Natural killer cell treated with Interleukin-12 subunit alpha and Interleukin-12 subunit beta and Interleukin-15 and Interleukin-18, amount 100 ng/mL, for 72 hours (primary cell): ENCODE results near the gene UXT. TPM values are rescaled to one million over a fixed set of nuclear protein-coding genes. Genes with fewer than 3 reads are reported as not detected.
A peak's percentile ranks its signal among the peaks of the same experiment; 100 is the strongest.
"Not testable (repeated sequence)": the region's sequence is repeated elsewhere in the genome, so short reads cannot be mapped to it uniquely, and the experiment has no call there.

ENCODE experiments used
- ATAC-seq, 2 donors: fragments of 150-1000 bp; cut with Tn5 transposase in 1 of 2; sonication (Bioruptor Pico), chemical (Tn5 transposase) in 1 of 2; 2 replicates each; pipeline ENCODE4 v1.10.0; 2021
- DNase-seq: peaks from one replicate; pipeline ENCODE4 v3.0.0; 2022; ENCODE audit warnings: low spot score
- H3K27ac Mint-ChIP-seq, 2 donors: 1 replicate in 1 of 2; 2 replicates in 1 of 2; pipeline ENCODE4 v1.8.0; 2022; ENCODE audit warnings: mixed read lengths in 2 of 2, mild to moderate bottlenecking in 1 of 2, moderate library complexity in 1 of 2
- H3K27me3 Mint-ChIP-seq, 2 donors: 1 replicate in 1 of 2; 2 replicates in 1 of 2; pipeline ENCODE4 v1.8.0; 2022; ENCODE audit warnings: mixed read lengths in 2 of 2
- H3K36me3 Mint-ChIP-seq: one replicate; pipeline ENCODE4 v1.8.0; 2022; ENCODE audit warnings: mixed read lengths
- H3K4me1 Mint-ChIP-seq, 2 donors: 1 replicate in 1 of 2; 2 replicates in 1 of 2; pipeline ENCODE4 v1.8.0; 2022; ENCODE audit warnings: low read depth in 2 of 2, mixed read lengths in 2 of 2, mild to moderate bottlenecking in 1 of 2
- H3K4me3 Mint-ChIP-seq: one replicate; pipeline ENCODE4 v1.8.0; 2022; ENCODE audit warnings: mixed read lengths
- H3K9me3 Mint-ChIP-seq: 2 replicates; pipeline ENCODE4 v1.8.0; 2022; ENCODE audit warnings: mixed read lengths
- total RNA-seq, 2 donors: library from RNA; stranded (reverse); gene quantifications; one replicate each; pipeline ENCODE4 v1.2.3, GENCODE V29; 2022

Gene UXT
- total RNA-seq, 2 donors from 2014 or later, result 80.5 to 113 TPM

DNA sequence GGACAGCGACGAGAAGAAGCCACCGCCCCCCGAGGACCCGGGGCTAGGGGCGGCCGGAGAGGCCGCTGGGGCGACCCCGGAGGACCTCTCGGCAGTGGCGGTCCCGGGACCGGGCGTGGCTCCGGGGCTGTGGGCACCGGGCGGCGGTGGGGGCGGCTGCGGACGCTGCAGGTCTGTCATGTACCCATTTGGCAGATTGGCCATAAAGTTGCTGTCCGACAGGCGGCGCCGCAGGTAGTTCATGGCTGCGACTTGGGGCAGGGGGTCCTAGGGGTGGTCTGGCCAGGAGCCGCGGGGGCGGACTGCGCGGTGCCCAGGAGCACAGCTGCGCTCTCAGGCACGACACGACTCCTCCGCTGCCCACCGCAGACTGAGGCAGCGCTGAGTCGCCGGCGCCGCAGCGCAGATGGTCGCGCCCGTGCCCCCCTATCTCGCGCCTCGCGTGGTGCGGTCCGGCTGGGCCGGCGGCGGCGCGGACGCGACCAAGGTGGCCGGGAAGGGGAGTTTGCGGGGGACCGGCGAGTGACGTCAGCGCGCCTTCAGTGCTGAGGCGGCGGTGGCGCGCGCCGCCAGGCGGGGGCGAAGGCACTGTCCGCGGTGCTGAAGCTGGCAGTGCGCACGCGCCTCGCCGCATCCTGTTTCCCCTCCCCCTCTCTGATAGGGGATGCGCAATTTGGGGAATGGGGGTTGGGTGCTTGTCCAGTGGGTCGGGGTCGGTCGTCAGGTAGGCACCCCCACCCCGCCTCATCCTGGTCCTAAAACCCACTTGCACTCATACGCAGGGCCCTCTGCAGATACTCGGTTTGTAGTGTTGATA is 39.3 kb downstream of the UXT start, which contains the start of gene SYN1:
Gene SYN1 (minus strand): TSS at position 372 of the 817 bp plus-strand sequence. CDS start 129 bp downstream, at position 243.
- H3K4me1 Mint-ChIP-seq, result peaks cover 0 to 14% of the 10 kb centered on the region in 2 donors
- peak within 1 kb of the TSS in 1 of 2 donors; percentile 40 for H3K27ac Mint-ChIP-seq
- H3K9me3 Mint-ChIP-seq, result no peaks in the 10 kb centered on the region
- H3K36me3 Mint-ChIP-seq, result no peaks in the 10 kb centered on the region
- peaks cover 37 to 50% of the 10 kb centered on the region in 2 donors for H3K27me3 Mint-ChIP-seq
- peak; percentile 93 to 96 for ATAC-seq
- H3K4me3 Mint-ChIP-seq, result peak within 1 kb of the TSS; percentile 57
- peak; percentile 85 for DNase-seq

DNA sequence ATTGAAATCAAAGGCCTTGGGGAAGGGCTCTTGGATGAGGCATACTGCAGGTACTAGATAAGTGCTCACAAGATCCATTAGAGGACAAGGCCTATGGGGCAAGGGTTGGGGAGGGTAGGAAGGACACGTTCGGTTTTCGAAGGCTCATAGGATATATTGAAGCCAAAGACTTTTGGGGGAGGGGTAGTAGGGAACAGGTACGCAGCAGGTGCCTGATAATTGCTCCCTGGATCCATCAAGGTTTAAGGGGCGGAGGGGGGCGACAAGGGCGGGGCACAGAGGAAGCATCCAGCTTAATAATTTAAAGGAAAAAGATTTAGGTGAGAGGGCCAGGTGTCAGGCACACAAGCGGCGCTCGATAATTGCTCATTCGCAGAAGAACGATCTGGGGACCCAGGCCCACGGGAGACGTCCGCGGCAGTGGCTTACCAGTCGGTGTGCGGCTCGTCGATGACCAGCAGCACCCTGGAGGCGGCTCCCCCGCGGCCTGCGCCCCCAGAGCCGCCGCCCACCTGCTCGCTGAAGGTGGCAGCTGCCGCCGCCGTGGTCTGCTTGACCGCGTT is 40.0 kb downstream of the UXT start:
- peak overlapping the region in 1 of 2 donors; percentile 40 for H3K27ac Mint-ChIP-seq
- peak overlapping the region; percentile 57 for H3K4me3 Mint-ChIP-seq
- ATAC-seq (no peak), DNase-seq (no peak)
- no peaks in the 10 kb centered on the region for H3K36me3 Mint-ChIP-seq
- peaks cover 0 to 12% of the 10 kb centered on the region in 2 donors for H3K4me1 Mint-ChIP-seq
- H3K9me3 Mint-ChIP-seq, result no peaks in the 10 kb centered on the region
- H3K27me3 Mint-ChIP-seq, result peaks cover 34 to 48% of the 10 kb centered on the region in 2 donors

DNA sequence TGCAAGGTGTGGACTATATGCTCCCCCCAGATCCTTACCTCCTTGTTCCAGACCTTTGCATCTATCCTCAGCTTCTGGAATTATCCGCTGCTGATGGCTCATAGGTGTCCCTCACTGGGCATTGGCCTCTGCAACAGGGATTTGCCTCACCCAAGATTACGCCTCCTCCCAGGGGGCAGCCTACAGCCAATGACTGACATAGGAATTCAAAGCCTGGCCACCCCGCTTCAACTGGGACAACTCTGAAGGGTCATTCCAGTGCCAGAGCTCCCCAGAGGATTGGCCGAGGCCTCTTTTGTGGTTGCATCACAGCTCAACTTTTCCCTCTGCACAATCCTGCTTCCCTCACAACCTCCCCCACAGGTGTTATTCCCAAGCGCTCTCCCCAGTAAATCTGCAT is 44.4 kb downstream of the UXT start:
- no peak for ATAC-seq
- no peak overlapping the region for H3K27ac Mint-ChIP-seq
- H3K27me3 Mint-ChIP-seq, result peaks cover 28 to 29% of the 10 kb centered on the region in 2 donors
- H3K9me3 Mint-ChIP-seq, result no peaks in the 10 kb centered on the region
- no peak for DNase-seq
- H3K36me3 Mint-ChIP-seq, result no peaks in the 10 kb centered on the region
- H3K4me1 Mint-ChIP-seq, result peaks cover 0 to 5% of the 10 kb centered on the region in 2 donors
- no peak overlapping the region for H3K4me3 Mint-ChIP-seq

DNA sequence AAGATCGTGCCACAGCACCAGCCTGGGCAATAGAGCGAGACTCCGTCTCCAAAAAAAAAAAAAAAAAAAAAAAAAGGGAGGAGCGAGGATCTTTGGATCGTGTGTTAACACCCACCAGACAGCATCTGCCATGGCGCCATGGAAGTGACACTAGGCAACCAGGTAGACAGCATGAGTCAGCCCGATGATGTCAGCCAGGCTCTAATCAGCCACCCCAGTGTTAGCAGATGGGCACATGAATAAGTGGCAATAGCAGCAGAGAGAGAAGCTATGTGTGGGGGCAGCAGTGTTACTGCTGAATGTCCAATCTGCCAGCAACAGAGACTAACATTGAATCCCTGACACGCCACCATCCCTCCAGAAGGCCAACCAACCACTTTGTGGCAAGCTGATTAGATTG is 45.9 kb downstream of the UXT start:
- no peak overlapping the region for H3K27ac Mint-ChIP-seq
- no peaks in the 10 kb centered on the region for H3K36me3 Mint-ChIP-seq
- peaks cover 21 to 27% of the 10 kb centered on the region in 2 donors for H3K27me3 Mint-ChIP-seq
- peaks cover 0 to 2% of the 10 kb centered on the region in 2 donors for H3K4me1 Mint-ChIP-seq
- no peak overlapping the region for H3K4me3 Mint-ChIP-seq
- DNase-seq (no peak), ATAC-seq (no peak)
- no peaks in the 10 kb centered on the region for H3K9me3 Mint-ChIP-seq

DNA sequence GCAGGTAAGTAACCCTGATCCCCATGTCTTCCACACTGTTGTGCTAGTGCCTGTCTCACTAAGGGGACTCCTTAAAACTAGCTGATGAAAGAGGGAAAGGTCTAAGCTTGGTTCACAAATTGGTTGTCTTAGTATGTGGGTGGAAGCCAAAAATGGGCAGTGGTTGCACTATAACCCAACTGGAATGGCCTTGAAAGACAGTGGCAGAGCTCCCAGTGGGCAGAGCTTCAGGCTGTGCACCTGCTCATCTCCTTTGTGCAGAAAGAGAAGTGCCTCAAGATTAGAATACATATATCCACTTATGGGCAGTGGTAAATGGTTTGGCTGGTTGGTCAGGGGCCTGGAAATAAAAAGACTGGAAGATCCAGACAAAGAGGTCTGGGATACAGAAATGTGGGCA is 46.6 kb downstream of the UXT start:
- DNase-seq, result no peak
- peaks cover 0 to 2% of the 10 kb centered on the region in 2 donors for H3K4me1 Mint-ChIP-seq
- no peaks in the 10 kb centered on the region for H3K9me3 Mint-ChIP-seq
- no peak overlapping the region for H3K4me3 Mint-ChIP-seq
- peaks cover 14 to 23% of the 10 kb centered on the region in 2 donors for H3K27me3 Mint-ChIP-seq
- ATAC-seq, result no peak
- H3K27ac Mint-ChIP-seq, result no peak overlapping the region
- no peaks in the 10 kb centered on the region for H3K36me3 Mint-ChIP-seq

DNA sequence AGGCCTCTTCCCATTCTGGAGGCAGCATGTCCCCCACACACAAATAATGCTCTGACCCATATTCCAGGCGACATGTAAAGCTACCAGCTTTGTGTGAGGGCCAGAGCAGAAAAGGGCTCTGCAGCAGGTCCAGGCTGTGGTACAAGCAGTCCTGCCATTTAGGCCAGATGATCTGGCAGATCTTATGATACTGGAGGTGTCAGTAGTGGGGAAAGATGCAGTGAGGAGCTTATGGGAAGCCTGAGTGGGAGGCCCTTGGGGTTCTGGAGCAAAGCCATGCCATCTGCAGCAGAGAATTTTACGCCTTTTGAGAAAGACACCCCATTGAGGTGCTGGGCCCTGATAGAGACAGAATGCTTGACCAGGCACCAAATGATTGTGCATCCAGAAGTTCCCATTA is 47.1 kb downstream of the UXT start:
- ATAC-seq (no peak), DNase-seq (no peak)
- peaks cover 0 to 2% of the 10 kb centered on the region in 2 donors for H3K4me1 Mint-ChIP-seq
- H3K27ac Mint-ChIP-seq, result no peak overlapping the region
- H3K36me3 Mint-ChIP-seq, result no peaks in the 10 kb centered on the region
- no peaks in the 10 kb centered on the region for H3K9me3 Mint-ChIP-seq
- H3K4me3 Mint-ChIP-seq, result no peak overlapping the region
- H3K27me3 Mint-ChIP-seq, result peaks cover 10 to 22% of the 10 kb centered on the region in 2 donors

DNA sequence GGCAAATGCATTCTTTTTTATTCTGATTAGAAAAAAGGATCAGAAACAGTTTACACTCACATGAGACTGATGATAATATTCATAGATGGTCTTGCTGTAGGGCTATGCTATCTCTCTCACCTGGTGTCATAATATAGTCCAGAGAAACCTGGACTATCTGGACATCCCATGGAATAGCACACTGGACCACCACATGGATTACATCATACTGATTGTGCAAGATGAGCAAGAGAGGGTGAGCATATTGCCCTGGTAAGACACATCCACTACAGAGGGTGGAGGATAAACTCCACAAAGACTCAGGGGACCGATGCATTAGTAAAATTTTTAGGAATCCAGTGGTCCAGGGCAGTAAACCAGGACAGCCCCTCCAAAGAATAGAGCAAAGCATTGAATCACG is 47.5 kb downstream of the UXT start:
- no peak for DNase-seq

DNA sequence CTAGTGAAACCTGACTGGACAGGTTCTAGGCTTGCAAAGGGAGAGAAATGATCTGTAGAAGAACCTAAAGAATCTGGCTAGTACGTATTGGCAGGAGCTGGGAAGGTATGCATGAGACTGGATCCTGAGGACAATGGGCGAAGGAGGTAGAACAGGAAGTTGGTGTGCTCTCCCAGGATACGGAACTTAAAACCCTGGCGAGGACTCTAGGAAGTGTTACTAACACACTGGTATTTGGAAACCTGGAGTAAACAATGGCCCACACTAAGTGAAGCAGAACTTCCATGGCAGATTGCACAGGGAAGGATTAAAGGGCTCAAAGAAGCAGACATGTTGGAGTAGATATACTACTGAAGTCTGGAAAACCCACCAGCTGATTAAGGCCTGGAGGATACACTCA is 48.5 kb downstream of the UXT start:
- H3K36me3 Mint-ChIP-seq, result no peaks in the 10 kb centered on the region
- H3K27me3 Mint-ChIP-seq, result peaks cover 0 to 16% of the 10 kb centered on the region in 2 donors
- H3K4me3 Mint-ChIP-seq, result no peak overlapping the region
- no peaks in the 10 kb centered on the region for H3K9me3 Mint-ChIP-seq
- no peak overlapping the region for H3K27ac Mint-ChIP-seq
- peaks cover 0 to 4% of the 10 kb centered on the region in 2 donors for H3K4me1 Mint-ChIP-seq
- ATAC-seq, result no peak
- DNase-seq, result no peak

More for the DNA sequence above, 47.5 kb downstream of the UXT start:
- no peak overlapping the region for H3K4me3 Mint-ChIP-seq
- H3K36me3 Mint-ChIP-seq, result no peaks in the 10 kb centered on the region
- H3K9me3 Mint-ChIP-seq, result no peaks in the 10 kb centered on the region
- peaks cover 6 to 18% of the 10 kb centered on the region in 2 donors for H3K27me3 Mint-ChIP-seq
- no peak overlapping the region for H3K27ac Mint-ChIP-seq
- ATAC-seq, result no peak
- H3K4me1 Mint-ChIP-seq, result peaks cover 0 to 2% of the 10 kb centered on the region in 2 donors

DNA sequence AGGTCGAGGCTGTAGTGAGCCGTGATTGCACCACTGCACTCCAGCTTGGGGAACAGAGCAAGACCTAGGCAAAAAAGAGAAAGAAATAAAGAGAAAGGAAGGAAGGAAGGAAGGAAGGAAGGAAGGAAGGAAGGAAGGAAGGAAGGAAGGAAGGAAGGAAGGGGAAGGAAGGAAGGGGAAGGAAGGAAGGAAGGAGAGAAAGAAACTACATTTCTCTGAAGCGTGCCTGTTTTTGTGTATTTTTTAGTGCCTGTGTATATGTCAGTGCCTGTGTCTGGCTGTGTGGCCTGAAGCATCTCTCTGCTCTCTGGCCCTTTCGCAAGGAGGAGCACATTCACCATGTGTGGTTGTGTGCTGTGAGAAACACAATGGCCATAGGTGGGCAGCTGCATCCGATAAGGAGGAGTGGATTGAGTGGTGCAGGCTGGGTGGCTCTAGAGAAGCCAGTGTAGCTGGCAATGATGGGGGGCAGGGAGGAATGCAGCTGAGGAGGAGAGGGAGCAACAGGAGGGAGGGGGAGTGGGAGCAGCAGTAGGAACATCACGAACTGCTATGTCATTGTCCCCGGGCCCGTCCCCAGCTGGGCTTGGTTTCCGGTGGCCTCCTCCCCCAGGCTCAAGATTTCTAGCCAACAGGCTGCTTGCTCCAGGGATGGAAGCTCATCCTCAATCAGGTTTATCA is 50.7 kb downstream of the UXT start:
- Mint-ChIP-seq H3K4me3 (no peak overlapping the region), H3K27ac (no peak overlapping the region), H3K27me3 (peaks cover 0 to 20% of the 10 kb centered on the region in 2 donors), H3K4me1 (peaks cover 0 to 5% of the 10 kb centered on the region in 2 donors), H3K36me3 (no peaks in the 10 kb centered on the region), H3K9me3 (no peaks in the 10 kb centered on the region)
- DNase-seq (no peak), ATAC-seq (no peak)

DNA sequence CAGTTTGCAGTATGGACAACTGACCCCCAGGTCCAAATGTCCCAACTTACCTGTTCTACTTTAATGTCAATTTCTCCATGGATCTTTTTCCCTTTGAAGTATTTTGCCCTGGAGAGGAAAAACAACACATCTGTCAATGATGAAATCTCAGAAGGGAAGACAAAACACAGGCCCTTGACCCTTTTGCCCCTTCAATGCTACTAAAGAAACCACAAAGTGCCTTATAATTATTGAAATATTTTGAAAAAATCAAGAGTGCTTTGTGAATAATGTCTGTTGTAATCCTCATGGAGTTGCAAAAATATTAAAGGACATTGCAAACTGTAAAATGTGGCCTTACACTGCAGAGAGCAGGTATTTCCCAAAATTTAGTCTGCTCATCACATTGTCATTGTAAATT is 51.9 kb downstream of the UXT start:
- ATAC-seq, result no peak
- H3K27ac Mint-ChIP-seq, result no peak overlapping the region

DNA sequence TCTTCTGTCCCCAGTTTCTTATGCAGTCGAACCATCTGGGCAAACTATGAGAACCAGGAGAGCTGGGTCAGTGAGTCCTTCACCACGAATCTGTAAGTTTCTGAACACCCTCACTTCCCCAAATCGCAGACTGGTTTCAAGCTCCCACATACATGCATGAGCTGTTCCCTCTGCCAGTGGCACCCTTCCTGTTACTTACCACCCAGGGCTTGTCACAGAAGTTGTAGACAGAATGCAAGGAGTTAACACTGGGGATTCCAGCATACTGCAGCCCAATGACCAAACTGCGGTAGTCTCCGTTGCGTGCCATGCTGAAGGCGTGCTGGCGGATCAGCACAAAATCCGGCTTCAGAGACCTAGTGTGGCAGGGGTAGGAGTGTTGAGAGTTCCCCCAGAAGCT is 54.0 kb downstream of the UXT start:
- Mint-ChIP-seq H3K4me1 (peaks cover 0 to 5% of the 10 kb centered on the region in 2 donors), H3K4me3 (no peak overlapping the region), H3K27ac (no peak overlapping the region), H3K27me3 (peaks cover 0 to 21% of the 10 kb centered on the region in 2 donors), H3K9me3 (no peaks in the 10 kb centered on the region), H3K36me3 (no peaks in the 10 kb centered on the region)
- ATAC-seq (no peak), DNase-seq (no peak)

More for the DNA sequence above, 51.9 kb downstream of the UXT start:
- H3K4me3 Mint-ChIP-seq, result no peak overlapping the region
- DNase-seq, result no peak
- H3K4me1 Mint-ChIP-seq, result peaks cover 0 to 5% of the 10 kb centered on the region in 2 donors
- no peaks in the 10 kb centered on the region for H3K9me3 Mint-ChIP-seq
- H3K36me3 Mint-ChIP-seq, result no peaks in the 10 kb centered on the region
- H3K27me3 Mint-ChIP-seq, result peaks cover 0 to 17% of the 10 kb centered on the region in 2 donors

DNA sequence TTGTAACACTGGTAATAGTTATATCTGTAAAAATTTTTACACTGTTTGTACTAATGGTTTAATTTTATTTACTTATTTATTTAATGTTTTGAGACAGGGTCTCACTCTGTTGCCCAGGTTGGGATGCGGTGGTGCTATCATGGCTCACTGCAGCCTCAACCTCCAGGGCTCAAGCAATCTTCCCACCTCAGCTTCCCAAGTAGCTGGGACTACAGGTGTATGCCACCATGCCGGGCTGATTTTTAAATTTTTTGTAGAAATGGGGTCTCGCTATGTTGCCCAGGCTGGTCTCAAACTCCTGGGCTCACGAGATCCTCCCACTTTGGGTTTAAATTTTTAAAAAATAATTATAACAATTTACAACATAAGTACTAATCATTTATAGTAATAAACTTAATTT is 55.9 kb downstream of the UXT start:
- not testable (repeated sequence) for ATAC-seq, H3K9me3 Mint-ChIP-seq, H3K4me3 Mint-ChIP-seq, H3K4me1 Mint-ChIP-seq, DNase-seq, H3K27ac Mint-ChIP-seq, H3K36me3 Mint-ChIP-seq
- peaks cover 0 to 20% of the 10 kb centered on the region in 2 donors for H3K27me3 Mint-ChIP-seq
